Epithelial cell of prostate (primary cell): ENCODE results near the gene HCAR1.
"Not testable (repeated sequence)": the region's sequence is repeated elsewhere in the genome, so short reads cannot be mapped to it uniquely, and the experiment has no call there.

Source experiments
- DNase-seq: peaks from one replicate; pipeline ENCODE4 v3.0.0-alpha.2; 2011; ENCODE audit warnings: low read depth, low spot score
- H3K27ac ChIP-seq: fragments of 450-650 bp; 2 replicates; pipeline ENCODE4 v1.5.1; 2017; ENCODE audit warnings: mild to moderate bottlenecking

Gene HCAR1

DNA sequence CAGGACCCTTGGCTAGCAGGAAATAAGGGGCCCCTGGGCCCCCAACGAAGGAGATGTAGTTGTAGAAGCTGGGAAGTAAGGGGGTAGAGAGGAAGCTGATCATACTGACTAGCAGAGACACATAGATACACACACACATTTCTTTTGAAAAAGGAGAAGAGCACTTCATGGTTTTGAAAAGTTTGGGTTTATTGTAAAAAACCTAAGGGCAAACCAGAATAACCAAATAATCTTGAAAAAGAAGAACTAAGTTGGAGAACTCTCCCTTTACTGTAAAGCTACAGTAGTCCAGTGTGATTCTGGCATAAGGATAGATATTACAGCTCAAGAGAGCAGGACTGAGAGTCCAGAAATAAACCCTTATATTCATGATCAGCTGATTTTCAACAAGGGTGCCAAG is 8.3 kb downstream of the HCAR1 start:
- peak overlapping the region; percentile 98 for H3K27ac ChIP-seq

DNA sequence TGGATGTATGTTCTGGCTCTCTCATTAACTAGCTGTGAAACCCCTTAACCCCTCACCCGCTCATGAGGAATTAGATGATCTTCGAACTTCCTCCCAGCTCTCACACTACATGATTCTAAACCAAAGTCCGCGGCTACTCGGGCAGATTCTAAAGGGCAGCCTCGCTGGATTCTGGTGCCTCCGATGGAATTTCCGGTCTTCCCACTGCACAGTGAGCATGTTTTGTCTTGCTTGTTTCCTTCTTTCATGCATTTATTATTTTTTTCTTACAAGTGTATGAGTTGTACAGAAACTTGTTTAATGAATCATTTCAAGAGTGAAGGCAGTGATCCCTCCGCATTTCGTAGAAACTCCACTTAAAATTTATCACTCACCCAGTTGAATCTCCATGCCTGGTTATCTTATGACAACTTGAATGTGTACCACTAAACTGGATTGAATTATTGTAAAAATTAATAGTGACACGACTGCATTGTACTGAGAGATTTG is 9.5 kb downstream of the HCAR1 start:
- peak; percentile 92 for DNase-seq
- peak overlapping the region; percentile 98 for H3K27ac ChIP-seq

More for the DNA sequence above, 8.3 kb downstream of the HCAR1 start:
- no peak for DNase-seq

DNA sequence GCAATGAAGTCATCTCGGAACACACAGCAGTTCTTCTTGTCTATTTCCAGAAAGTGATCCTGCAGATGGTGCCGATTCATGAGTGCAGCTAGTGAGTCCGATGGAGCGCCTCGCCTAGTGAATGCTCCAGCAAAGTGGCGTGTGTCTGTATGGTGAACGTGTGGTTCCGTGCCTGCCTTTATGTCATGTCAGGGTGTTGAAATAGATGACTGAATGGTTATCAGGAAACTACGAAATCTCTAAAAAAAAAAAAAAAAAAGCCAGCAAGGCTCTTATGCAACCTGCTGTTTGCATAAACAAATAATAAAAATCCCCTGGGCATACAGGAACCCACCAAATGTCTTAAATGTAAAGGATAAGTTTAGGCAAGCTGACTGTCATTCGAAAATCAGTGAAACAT is 14.0 kb downstream of the HCAR1 start, which contains the start of gene HCAR3:
HCAR3 (minus strand) TSS at position 154 of the 400 bp plus-strand sequence; CDS start at position 80, 74 bp downstream.
- not testable (repeated sequence) for H3K27ac ChIP-seq, DNase-seq

DNA sequence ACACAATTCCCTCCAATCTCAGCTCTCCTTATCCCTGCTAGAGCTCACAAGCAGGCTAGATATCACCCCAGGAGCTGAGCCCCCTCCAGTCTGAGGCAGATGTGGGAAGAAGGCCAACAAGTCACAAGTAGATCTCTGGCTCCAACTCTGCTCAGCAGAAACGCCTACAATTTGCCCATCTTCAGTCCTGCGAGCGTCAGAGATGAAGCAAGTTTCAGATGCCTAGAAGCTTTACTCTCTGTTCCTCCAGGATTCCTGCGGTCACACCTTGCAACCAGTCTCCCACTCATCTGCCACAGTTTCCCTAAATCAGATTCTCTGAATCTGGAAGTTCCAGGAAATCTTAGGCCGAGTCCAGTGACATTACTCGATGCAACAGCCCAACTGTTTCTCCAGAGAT is 15.4 kb downstream of the HCAR1 start:
- H3K27ac ChIP-seq, DNase-seq: not testable (repeated sequence)

DNA sequence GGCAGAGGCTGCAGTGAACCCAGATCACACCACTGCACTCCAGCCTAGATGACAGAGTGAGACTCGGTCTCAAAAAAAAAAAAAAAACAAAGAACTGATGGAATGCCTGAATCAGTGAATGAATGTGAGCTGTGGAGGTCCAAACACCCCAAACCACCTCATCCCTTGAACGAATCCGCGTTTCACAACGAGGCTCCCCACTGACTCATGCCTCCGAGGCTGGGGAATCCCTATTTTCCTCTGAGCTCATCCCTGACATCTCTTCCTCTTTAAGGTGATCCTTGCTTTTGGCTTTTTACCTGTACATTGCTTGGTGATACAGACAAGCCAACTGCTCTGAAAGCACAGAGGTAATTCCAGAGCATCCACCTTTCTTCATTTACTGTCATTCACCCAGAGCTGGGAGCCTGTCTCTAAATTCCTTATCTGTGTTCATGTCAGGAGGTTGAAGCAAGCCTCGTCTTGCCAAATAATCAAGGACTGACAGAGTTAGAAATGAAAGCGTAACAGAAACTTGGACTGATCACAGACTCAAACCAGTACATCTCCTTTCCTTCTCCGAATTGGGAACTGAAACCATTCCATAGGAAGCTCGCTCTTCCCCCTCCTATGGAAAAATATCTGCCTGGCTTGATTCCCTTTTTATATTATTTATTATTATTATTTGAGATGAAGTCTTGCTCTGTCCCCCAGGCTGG is 17.0 kb downstream of the HCAR1 start:
- DNase-seq, result not testable (repeated sequence)
- H3K27ac ChIP-seq, result peak overlapping the region; percentile 49

DNA sequence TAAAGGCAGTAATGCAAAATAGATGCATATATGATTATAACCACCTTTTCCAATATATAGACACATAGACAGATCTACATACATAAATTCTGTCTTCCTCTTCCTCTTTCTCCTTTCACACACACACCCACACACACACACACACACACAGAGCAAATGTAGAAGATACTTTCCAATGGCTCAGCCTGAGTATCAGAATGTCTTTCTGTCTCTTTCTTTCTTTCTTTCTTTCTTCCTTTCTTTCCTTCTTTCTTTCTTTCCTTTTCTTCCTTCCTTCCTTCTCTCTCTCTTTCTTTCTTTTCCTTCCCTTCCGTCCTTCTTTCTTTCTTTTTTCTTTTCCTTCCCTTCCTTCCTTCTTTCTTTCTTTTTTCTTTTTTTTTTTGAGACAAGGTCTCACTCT is 19.4 kb downstream of the HCAR1 start:
- H3K27ac ChIP-seq, result not testable (repeated sequence)

DNA sequence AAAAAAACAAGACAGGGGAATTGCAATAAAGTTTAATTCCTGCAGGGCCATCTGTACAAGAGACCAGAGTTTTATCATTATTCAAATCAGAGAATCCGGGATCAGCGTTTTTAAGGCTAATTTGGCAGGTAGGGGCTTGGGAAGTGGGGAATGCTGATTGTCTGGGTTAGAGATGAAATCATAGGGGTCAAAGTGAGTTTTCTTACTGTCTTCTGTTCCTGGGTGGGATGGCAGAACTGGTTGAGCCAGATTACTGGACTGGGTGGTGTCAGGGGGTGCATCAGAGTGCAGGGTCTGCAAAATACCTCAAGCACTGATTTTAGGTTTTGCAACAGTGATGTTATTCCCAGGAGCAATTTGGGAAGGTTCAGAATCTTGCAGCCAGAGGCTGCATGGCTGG is 20.3 kb downstream of the HCAR1 start:
- DNase-seq, H3K27ac ChIP-seq: not testable (repeated sequence)

More for the DNA sequence above, 19.4 kb downstream of the HCAR1 start:
- not testable (repeated sequence) for DNase-seq

DNA sequence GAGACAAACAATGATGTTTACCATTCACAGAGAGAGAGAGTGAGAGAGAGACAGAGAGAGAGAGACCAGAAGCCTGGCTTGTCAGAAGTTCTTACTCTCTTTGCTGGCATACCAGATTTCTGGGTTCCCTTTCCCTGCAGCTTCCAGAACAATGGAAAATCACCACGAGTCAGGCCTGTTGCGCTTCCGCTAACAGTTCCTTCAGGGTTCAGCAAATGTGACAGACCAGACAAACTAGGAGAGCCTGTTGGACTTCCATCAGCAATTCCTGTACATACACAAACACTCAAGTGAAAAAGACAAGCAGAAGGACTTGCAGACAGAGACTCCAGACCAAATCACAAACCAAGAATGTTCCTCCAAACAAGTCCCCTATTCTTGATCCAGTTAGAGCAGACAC is 21.4 kb downstream of the HCAR1 start:
- not testable (repeated sequence) for H3K27ac ChIP-seq, DNase-seq

DNA sequence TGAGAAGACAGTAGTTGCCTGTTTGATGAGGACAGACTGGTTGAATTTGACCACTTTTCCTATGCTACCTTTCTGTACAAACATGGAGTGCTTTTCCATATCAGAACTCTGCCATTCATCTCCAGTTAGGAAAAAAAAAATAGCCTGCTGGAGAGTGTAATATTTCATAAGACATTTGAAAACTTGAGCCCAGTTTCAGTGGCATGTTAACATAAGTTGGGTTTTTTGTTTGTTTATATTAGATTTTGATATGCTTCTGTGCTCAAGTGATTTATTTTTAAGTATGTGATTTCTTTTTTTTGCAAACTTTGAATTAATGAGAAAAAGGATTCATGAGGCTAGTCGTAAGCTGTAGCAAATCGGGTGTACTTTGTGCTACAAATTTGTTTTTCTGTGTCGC is 26.8 kb downstream of the HCAR1 start:
- not testable (repeated sequence) for DNase-seq
- H3K27ac ChIP-seq, result peak overlapping the region; percentile 29

DNA sequence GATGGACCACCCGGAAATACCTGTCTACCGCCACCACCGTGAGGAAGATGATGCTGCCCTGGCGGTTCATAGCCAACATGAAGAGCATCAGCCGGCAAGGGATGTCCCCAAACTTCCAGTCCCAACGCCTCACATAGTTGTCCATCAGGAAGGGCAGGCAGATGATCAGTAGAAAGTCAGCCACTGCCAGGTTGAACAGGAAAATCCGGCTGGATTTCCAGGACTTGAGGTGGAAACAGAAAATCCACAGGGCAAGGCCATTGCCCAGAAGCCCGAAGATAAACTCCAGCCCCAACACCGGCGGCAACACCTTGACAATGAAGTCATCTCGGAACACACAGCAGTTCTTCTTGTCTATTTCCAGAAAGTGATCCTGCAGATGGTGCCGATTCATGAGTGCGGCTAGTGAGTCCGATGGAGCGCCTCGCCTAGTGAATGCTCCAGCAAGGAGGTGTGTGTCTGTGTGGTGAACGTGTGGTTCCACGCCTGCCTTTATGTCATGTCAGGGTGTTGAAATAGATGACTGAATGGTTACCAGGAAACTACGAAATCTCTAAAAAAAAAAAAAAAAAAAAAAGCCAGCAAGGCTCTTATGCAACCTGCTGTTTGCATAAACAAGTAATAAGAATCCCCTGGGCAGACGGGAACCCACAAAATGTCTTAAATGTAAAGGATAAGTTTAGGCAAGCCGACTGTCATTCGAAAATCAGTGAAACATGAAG is 27.6 kb downstream of the HCAR1 start, which contains the start of gene HCAR2:
HCAR2 (minus strand) TSS at position 468 of the 722 bp plus-strand sequence; CDS start at position 394, 74 bp downstream.
- peak within 1 kb of the TSS; percentile 29 for H3K27ac ChIP-seq
- DNase-seq, result peak; percentile 85

DNA sequence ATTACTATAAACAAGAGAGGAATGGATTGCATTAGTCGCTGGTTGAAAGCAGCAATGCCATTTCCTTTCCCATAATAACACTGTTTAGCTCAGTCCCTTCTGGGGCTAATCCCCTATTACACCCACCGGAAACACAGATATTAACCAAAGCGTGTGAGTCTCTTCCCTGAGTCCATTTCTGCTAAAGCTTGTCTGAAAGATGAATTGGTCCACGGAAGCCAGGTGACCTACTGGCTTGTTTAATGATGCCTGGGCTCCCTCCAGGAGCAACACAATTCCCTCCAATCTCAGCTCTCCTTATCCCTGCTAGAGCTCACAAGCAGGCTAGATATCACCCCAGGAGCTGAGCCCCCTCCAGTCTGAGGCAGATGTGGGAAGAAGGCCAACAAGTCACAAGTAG is 29.2 kb downstream of the HCAR1 start:
- H3K27ac ChIP-seq, result peak overlapping the region; percentile 59
- DNase-seq, result not testable (repeated sequence)

DNA sequence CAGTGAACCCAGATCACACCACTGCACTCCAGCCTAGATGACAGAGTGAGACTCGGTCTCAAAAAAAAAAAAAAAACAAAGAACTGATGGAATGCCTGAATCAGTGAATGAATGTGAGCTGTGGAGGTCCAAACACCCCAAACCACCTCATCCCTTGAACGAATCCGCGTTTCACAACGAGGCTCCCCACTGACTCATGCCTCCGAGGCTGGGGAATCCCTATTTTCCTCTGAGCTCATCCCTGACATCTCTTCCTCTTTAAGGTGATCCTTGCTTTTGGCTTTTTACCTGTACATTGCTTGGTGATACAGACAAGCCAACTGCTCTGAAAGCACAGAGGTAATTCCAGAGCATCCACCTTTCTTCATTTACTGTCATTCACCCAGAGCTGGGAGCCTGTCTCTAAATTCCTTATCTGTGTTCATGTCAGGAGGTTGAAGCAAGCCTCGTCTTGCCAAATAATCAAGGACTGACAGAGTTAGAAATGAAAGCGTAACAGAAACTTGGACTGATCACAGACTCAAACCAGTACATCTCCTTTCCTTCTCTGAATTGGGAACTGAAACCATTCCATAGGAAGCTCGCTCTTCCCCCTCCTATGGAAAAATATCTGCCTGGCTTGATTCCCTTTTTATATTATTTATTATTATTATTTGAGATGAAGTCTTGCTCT is 30.5 kb downstream of the HCAR1 start:
- DNase-seq, result not testable (repeated sequence)
- peak overlapping the region; percentile 63 for H3K27ac ChIP-seq

DNA sequence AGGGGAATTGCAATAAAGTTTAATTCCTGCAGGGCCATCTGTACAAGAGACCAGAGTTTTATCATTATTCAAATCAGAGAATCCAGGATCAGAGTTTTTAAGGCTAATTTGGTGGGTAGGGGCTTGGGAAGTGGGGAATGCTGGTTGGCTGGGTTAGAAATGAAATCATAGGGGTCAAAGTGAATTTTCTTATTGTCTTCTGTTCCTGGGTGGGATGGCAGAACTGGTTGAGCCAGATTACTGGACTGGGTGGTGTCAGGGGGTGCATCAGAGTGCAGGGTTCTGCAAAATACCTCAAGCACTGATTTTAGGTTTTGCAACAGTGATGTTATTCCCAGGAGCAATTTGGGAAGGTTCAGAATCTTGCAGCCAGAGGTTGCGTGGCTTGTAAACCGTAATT is 33.7 kb downstream of the HCAR1 start:
- H3K27ac ChIP-seq, result peak overlapping the region; percentile 63
- not testable (repeated sequence) for DNase-seq

DNA sequence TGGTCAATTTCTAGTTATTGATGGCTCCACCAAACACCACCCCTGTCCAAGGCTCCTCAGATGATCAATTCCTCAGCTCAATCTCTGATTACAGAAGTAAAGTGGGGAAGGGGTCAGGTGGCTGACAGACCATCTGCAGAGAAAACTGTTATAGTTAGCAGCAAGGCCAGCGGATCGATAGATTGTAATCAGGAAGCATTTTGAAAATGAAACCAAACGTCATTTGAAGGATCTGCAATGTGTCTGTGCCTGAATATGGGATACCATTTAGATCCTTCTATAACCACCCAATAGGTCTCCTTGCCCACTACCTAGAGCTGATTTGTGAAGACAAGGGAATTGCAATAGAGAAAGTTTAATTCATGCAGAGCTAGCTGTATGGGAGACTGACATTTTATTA is 39.1 kb downstream of the HCAR1 start:
- no peak for DNase-seq
- H3K27ac ChIP-seq, result no peak overlapping the region

DNA sequence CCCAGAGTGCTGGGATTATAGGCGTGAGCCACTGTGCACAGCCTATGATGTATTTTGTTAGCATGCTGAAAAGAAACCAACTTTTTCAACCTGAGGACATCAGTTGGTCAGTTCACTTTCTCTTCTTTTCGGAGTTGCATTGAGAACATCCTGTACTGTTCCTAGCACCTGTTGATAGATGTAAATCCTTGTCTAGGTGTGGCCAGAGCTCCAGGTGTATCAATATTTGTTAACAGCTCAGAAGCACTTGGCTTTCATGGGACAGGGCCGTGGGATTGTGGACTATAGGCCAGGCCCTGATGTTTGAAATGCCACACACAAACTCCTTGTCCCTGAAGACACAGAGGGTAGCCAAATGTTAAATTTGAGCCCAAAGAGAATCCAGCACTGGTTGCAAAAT is 42.4 kb downstream of the HCAR1 start:
- DNase-seq, result no peak
- no peak overlapping the region for H3K27ac ChIP-seq

DNA sequence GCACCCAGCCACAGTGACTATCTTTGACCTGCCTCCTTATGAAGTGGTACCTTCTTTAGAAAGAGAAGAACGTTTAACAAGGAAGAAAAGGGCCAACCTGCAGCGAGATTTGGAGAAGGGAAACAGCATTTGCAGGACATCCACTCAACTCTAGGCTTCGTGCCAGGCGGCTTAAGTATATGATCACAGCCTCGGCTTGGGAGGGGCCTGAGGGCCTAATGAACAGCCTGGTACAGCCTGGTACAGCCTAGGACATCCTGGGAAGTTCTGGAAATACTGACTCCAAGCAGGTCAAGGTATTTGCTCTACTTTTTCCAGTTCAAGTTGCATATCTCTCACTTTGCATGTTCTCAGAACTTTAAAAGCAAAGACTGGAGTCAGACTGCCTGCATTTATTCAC is 43.6 kb downstream of the HCAR1 start:
- no peak for DNase-seq
- H3K27ac ChIP-seq, result no peak overlapping the region

DNA sequence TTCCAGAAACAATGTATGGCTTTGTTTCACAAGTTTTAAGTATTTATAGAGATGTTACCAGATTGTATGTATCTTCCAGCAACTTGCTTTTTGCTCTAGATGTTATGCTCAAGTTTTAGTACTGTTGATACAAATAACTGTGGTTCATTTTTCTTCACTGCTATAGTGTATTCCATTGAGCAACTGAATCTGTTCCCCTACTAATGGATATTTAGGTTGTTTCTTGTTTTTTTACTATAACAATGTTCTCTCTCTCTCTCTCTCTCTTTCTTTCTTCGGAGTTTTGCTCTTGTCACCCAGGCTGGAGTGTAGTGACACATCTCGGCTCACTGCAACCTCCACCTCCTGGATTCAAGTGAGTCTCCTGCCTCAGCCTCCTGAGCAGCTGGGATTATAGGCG is 44.1 kb downstream of the HCAR1 start:
- DNase-seq, result no peak

DNA sequence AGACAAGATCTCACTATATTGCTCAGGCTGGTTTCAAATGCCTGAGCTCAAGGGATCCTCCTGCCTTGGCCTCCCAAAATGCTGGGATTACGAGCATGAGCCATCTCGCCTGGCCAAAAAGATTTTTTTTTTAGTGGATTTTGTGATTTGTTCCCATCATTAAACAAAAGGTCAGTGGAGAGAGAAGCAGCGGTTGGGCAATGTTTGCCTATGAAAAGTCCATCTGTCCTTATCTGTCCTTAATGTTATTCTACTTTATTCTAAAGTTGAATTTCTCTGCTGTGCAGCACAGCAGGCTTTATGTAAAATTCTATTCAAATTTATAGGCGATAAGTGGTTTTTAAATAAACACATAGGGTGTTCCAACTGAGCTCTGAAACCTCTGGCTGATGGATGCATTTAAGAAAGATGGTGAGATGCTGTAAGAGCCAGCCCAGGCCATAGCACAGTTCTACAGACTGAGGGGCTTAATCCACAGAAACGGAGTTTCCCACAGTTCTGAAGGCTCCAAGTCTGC is 46.3 kb downstream of the HCAR1 start:
- H3K27ac ChIP-seq, result no peak overlapping the region
- DNase-seq, result no peak

More for the DNA sequence above, 44.1 kb downstream of the HCAR1 start:
- H3K27ac ChIP-seq, result no peak overlapping the region

DNA sequence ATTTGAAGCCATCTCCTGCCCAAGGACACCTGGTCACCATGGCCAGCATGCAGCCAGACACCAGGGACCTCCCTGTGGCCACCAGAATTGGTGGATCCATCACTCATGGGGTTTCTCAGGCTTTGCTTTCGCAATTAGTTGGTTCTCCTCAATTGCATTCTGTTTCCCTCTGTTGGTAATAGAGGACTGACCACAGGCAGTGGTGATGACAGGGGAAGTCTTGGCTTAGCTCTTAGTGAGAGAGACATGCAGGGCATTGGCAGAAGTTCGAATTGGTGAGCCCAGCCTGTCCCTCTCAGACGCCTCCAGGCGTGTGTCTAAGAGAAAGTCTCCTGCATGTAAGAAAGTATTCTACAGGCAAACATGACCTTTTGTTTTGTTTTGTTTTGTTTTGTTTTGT is 48.8 kb downstream of the HCAR1 start:
- no peak overlapping the region for H3K27ac ChIP-seq
- no peak for DNase-seq

DNA sequence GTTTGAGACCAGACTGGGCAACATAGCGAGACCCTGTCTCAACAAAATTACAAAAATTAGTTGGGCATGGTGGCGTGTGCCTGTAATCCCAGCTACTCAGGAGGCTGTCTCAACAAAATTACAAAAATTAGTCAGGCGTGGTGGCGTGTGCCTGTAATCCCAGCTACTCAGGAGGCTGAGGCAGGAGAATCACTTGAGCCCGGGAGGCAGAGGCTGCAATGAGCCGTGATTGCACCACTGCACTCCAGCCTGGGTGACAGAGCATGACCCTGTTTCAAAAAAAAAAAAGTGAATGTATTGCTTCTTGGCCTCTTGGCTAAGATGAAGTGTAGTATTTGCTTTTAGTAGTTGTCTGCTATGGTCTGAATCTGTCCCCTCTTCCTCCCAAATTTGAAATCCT is 49.7 kb downstream of the HCAR1 start:
- not testable (repeated sequence) for H3K27ac ChIP-seq, DNase-seq
